Muscle of leg (tissue), 11 donors: ENCODE results near the gene PRUNE1. TPM values are rescaled to one million over a fixed set of nuclear protein-coding genes. Genes with fewer than 3 reads are reported as not detected.

ENCODE experiments used
- DNase-seq: peaks from one replicate; pipeline ENCODE4 v3.0.0; 2013
- H3K27ac ChIP-seq: one replicate; pipeline ENCODE4 v1.5.1; 2013; ENCODE audit warnings: mild to moderate bottlenecking, low read length, control low read depth
- H3K27me3 ChIP-seq: one replicate; pipeline ENCODE4 v1.6.1; 2013; ENCODE audit warnings: low read length; ENCODE audit not compliant: control insufficient read depth, insufficient read depth
- H3K36me3 ChIP-seq: one replicate; pipeline ENCODE4 v1.6.1; 2013; ENCODE audit warnings: low read length; ENCODE audit not compliant: control insufficient read depth, insufficient read depth
- H3K4me1 ChIP-seq: one replicate; pipeline ENCODE4 v1.6.1; 2013; ENCODE audit warnings: low read length; ENCODE audit not compliant: control insufficient read depth, insufficient read depth
- H3K4me3 ChIP-seq: one replicate; pipeline ENCODE4 v1.5.1; 2013; ENCODE audit warnings: low read length, control low read depth
- H3K9me3 ChIP-seq: replicated peaks from 2 replicates; pipeline ENCODE4 v1.6.1; 2013; ENCODE audit warnings: low read depth, low read length; ENCODE audit not compliant: control insufficient read depth
- WGBS: methylation state at CpG from one replicate; pipeline ENCODE4 v1.1.5; 2013; ENCODE audit warnings: missing lambda C conversion rate; ENCODE audit not compliant: insufficient coverage; 5-methylcytosine and 5-hydroxymethylcytosine counted together
- polyA plus RNA-seq, 8 donors: library from polyadenylated mRNA; unstranded; fragments of 120-200 nt; gene quantifications; one replicate each; pipeline versions ENCODE4 v1.2.1 to v1.2.3, GENCODE V29; 2013; ENCODE audit warnings: inconsistent platforms in 1 of 8, low replicate concordance in 1 of 8; ENCODE audit not compliant: insufficient read length in 8 of 8, insufficient read depth in 1 of 8
- total RNA-seq: library from RNA; stranded (reverse); fragments of 120-200 nt; gene quantifications from one replicate; pipeline ENCODE4 v1.2.4, GENCODE V29; 2013

Gene PRUNE1
- total and polyA plus RNA-seq, 9 donors, result 19.3 to 29.8 (median 25.0) TPM

DNA sequence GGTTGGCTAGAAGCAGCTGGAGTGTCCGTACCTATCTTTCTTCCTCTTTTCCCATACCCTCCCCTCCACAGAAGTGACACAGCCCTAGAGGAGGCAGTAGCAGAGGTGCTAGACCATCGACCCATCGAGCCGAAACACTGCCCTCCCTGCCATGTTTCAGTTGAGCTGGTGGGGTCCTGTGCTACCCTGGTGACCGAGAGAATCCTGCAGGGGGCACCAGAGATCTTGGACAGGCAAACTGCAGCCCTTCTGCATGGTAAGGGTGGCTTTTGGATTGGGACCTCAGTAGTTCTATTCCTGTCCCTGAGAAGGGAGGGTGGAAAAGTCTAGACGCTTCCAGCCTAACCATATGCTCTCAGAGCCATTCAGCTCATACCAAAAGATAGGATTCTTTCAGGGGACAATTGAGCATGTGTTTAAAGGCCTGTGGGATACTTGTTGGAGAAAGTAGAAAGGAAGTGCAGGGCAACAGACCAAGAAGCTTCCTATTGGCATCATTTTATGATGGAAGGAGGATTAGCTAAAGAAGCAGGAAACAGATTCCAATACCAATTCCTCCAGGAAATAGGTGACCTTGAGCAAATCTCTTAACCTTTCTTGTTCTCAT is 16.4 kb downstream of the PRUNE1 start:
- Histone ChIP-seq H3K36me3 (peaks cover 34% of the 10 kb centered on the region), H3K27ac (no peak overlapping the region), H3K4me1 (peaks cover 9% of the 10 kb centered on the region), H3K27me3 (no peaks in the 10 kb centered on the region), H3K4me3 (no peak overlapping the region), H3K9me3 (no peaks in the 10 kb centered on the region)
- 20% methylated on average over 1 of the region's 6 CpGs for WGBS
- DNase-seq, result peak; percentile 81

DNA sequence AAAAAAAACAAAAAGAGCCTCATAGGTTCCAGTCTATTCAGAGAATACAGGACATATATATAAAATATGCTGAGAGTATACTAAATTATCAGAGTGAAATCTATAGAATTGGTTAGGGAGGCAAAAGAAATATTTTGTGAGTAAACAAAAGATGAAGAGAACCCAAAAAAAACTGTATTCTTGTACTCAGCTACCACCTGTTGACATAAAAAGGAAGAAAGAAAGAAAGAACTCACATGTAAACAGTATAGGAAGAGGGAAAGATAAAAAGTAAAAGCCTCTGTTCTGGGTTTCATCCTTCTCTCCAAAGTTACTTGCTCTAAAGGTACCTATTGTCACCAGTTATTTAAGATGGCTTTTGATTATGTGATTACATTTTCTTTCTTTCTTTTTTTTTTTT is 18.2 kb downstream of the PRUNE1 start:
- no peaks in the 10 kb centered on the region for H3K9me3 ChIP-seq
- peaks cover 48% of the 10 kb centered on the region for H3K36me3 ChIP-seq

GRCh38 chr1:151032164-151032563 is 23.9 kb downstream of the PRUNE1 start:
- no peaks in the 10 kb centered on the region for H3K4me1 ChIP-seq
- H3K9me3 ChIP-seq, result no peaks in the 10 kb centered on the region
- no peak for DNase-seq
- H3K36me3 ChIP-seq, result peaks cover 66% of the 10 kb centered on the region
- no peaks in the 10 kb centered on the region for H3K27me3 ChIP-seq
- no peak overlapping the region for H3K4me3 ChIP-seq
- 100% methylated on average over 4 of the region's 8 CpGs for WGBS
- H3K27ac ChIP-seq, result no peak overlapping the region

More for the DNA sequence above, 18.2 kb downstream of the PRUNE1 start:
- DNase-seq, result no peak
- H3K4me1 ChIP-seq, result peaks cover 9% of the 10 kb centered on the region
- no peak overlapping the region for H3K4me3 ChIP-seq
- no peak overlapping the region for H3K27ac ChIP-seq
- H3K27me3 ChIP-seq, result no peaks in the 10 kb centered on the region

GRCh38 chr1:151035167-151035566 is 26.9 kb downstream of the PRUNE1 start:
- Histone ChIP-seq H3K27ac (no peak overlapping the region), H3K4me3 (no peak overlapping the region), H3K9me3 (no peaks in the 10 kb centered on the region), H3K27me3 (no peaks in the 10 kb centered on the region), H3K4me1 (no peaks in the 10 kb centered on the region), H3K36me3 (peaks cover 41% of the 10 kb centered on the region)
- no CpG with 5 or more reads among the region's 3 CpGs for WGBS
- no peak for DNase-seq

DNA sequence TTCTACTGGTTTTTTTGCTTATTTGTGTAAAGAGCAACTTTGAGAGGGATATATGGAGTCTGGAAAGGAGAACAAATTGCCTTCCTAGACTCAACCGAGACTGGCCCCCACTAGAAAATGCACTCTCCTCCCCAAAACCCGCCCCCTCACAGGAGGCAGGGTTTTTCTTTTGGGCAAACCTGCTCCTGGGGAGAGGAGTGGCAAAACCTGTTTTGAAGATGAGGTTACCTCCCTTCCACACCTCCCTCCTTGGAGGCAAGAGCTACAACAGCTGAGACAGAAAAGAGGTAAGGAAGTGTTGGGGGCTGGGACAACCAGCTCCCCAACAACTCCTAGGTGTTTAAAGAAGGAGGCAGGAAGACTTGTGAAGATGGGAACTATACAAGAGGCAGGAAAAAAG is 28.1 kb downstream of the PRUNE1 start, which contains the start of gene BNIPL:
Gene BNIPL, plus strand, starts transcription at position 231 of the 400 bp plus-strand sequence. Its CDS starts 140 bp downstream, at position 371.
- WGBS, result no CpG with 5 or more reads among the region's 2 CpGs
- no peak for DNase-seq
- H3K4me1 ChIP-seq, result no peaks in the 10 kb centered on the region
- H3K27ac ChIP-seq, result no peak within 1 kb of the TSS
- H3K27me3 ChIP-seq, result no peaks in the 10 kb centered on the region
- H3K36me3 ChIP-seq, result peaks cover 29% of the 10 kb centered on the region
- H3K4me3 ChIP-seq, result no peak within 1 kb of the TSS
- no peaks in the 10 kb centered on the region for H3K9me3 ChIP-seq

DNA sequence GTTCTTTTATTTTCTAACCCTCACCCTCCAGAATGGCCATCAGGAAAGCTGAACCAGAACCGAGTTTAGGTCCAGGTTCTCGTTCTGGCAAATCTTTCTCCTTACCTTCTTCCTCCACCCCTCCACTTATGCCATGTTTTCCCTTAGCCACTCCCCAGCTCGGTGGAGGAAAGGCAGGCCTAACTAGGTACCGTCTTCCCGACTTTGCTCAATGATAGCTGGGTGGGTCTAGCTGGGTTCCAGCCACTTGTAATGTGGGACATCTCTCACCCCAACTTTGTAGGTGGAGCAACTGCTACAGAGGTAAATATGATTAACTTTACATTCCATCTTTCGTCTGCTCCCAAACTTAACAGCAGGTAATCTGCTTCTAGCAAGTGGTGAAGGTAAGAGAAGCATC is 28.8 kb downstream of the PRUNE1 start:
- Histone ChIP-seq H3K36me3 (peaks cover 27% of the 10 kb centered on the region), H3K27ac (no peak overlapping the region), H3K9me3 (no peaks in the 10 kb centered on the region), H3K4me3 (no peak overlapping the region), H3K27me3 (no peaks in the 10 kb centered on the region), H3K4me1 (no peaks in the 10 kb centered on the region)
- 79% methylated on average over 2 of the region's 6 CpGs for WGBS
- no peak for DNase-seq

DNA sequence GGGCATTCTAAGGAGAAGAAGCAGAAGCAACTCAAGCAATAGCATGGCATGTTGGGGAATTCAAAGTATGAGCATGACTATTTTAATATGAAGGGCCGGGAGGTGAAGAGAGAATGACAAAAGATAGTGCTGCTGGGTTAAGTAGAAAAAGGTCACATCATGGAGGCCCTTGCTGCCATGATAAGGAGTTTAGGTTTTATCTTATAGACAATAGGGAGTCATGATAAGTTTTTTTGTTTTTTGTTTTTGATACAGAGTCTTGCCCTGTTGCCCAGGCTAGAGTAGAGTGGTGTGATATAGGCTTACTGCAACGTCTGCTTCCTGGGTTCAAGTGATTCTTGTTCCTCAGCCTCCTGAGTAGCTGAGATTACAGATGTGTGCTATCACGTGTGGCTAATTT is 31.3 kb downstream of the PRUNE1 start:
- Histone ChIP-seq H3K4me3 (no peak overlapping the region), H3K36me3 (peaks cover 18% of the 10 kb centered on the region), H3K27ac (no peak overlapping the region), H3K4me1 (no peaks in the 10 kb centered on the region), H3K9me3 (no peaks in the 10 kb centered on the region), H3K27me3 (no peaks in the 10 kb centered on the region)
- no peak for DNase-seq
- 100% methylated on average over 1 of the region's 3 CpGs for WGBS

- DNase-seq, result no peak
- peaks cover 6% of the 10 kb centered on the region for H3K36me3 ChIP-seq
- H3K4me3 ChIP-seq, result no peak overlapping the region
- H3K9me3 ChIP-seq, result no peaks in the 10 kb centered on the region
- H3K4me1 ChIP-seq, result peaks cover 4% of the 10 kb centered on the region
- WGBS, result no CpG with 5 or more reads among the region's 1 CpG
- no peak overlapping the region for H3K27ac ChIP-seq
- no peaks in the 10 kb centered on the region for H3K27me3 ChIP-seq
Observed at GRCh38 chr1:151043163-151043562, 34.9 kb downstream of the PRUNE1 start.

- Histone ChIP-seq H3K4me3 (peak within 1 kb of the TSS; percentile 92), H3K36me3 (peaks cover 18% of the 10 kb centered on the region), H3K27ac (peak within 1 kb of the TSS; percentile 94), H3K27me3 (no peaks in the 10 kb centered on the region), H3K4me1 (peaks cover 13% of the 10 kb centered on the region), H3K9me3 (no peaks in the 10 kb centered on the region)
- under 1% methylated on average over 25 of the region's 29 CpGs for WGBS
- peak; percentile 88 for DNase-seq
Observed at GRCh38 chr1:151047591-151047924, 39.3 kb downstream of the PRUNE1 start, which contains the start of gene C1orf56. Gene C1orf56, plus strand, starts transcription at chr1:151047751. Its CDS starts 97 bp downstream, at chr1:151047848.

DNA sequence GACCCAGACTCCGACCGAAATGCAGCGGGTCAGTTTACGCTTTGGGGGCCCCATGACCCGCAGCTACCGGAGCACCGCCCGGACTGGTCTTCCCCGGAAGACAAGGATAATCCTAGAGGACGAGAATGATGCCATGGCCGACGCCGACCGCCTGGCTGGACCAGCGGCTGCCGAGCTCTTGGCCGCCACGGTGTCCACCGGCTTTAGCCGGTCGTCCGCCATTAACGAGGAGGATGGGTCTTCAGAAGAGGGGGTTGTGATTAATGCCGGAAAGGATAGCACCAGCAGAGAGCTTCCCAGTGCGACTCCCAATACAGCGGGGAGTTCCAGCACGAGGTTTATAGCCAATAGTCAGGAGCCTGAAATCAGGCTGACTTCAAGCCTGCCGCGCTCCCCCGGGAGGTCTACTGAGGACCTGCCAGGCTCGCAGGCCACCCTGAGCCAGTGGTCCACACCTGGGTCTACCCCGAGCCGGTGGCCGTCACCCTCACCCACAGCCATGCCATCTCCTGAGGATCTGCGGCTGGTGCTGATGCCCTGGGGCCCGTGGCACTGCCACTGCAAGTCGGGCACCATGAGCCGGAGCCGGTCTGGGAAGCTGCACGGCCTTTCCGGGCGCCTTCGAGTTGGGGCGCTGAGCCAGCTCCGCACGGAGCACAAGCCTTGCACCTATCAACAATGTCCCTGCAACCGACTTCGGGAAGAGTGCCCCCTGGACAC is 39.8 kb downstream of the PRUNE1 start:
- H3K9me3 ChIP-seq, result no peaks in the 10 kb centered on the region
- H3K27ac ChIP-seq, result peak overlapping the region; percentile 94
- 0% methylated on average over 42 of the region's 48 CpGs for WGBS
- DNase-seq, result peak; percentile 79
- H3K4me1 ChIP-seq, result peaks cover 13% of the 10 kb centered on the region
- no peaks in the 10 kb centered on the region for H3K27me3 ChIP-seq
- peaks cover 24% of the 10 kb centered on the region for H3K36me3 ChIP-seq
- H3K4me3 ChIP-seq, result peak overlapping the region; percentile 92
